ENCODE results near the gene MCEMP1.
A peak's percentile ranks its signal among the peaks of the same experiment; 100 is the strongest.

The MCEMP1 gene

DNA sequence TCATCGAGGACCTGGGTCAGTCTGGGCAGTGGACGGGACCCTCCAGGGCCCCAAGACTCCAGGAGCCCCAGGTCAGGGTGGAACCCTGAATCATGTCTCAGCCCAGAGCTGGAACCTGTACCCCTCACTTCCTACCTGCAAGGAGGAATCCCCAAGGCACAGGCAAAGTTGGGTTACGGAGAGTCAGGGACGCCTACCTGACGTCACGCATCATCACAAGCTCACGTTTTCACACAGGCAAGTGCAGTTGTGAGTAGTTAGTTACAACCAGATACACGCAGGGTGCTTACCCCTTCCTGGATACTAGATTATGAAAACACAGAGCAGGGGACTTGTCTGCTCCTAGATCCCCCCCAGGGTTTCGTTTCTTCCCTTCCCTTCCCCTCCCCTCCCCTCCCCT is 6.1 kb upstream of the MCEMP1 start:
- no peak for DNase-seq (ENCODE audit: low read depth, low spot score)

GRCh38 chr19:7672522-7672921 is 4.4 kb upstream of the MCEMP1 start:
- no peak for DNase-seq (ENCODE audit: low read depth, low spot score)

GRCh38 chr19:7674010-7675005 is 2.6 kb upstream of the MCEMP1 start:
- no peak for DNase-seq (ENCODE audit: low read depth, low spot score)

DNA sequence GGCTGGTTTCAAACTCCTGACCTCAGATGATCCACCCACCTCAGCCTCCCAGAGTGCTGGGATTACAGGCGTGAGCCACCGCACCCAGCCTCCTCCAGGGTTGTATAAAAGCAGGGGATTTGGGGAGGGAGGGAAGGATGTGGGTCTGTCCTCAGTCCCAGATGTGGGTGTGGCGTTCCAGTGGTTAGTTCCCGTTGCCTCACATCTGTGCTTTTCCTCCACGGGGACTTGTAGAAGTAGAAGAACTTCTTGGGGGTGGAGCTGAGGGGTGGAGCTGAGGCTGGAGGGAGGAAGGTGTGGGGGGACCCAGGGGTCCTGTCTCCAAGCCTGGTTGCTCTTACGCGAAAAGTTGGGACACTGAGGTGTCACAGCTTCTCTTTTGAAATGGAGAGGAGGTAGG is 514 bp upstream of the MCEMP1 start:
- DNase-seq (ENCODE audit: low read depth, low spot score) = no peak

DNA sequence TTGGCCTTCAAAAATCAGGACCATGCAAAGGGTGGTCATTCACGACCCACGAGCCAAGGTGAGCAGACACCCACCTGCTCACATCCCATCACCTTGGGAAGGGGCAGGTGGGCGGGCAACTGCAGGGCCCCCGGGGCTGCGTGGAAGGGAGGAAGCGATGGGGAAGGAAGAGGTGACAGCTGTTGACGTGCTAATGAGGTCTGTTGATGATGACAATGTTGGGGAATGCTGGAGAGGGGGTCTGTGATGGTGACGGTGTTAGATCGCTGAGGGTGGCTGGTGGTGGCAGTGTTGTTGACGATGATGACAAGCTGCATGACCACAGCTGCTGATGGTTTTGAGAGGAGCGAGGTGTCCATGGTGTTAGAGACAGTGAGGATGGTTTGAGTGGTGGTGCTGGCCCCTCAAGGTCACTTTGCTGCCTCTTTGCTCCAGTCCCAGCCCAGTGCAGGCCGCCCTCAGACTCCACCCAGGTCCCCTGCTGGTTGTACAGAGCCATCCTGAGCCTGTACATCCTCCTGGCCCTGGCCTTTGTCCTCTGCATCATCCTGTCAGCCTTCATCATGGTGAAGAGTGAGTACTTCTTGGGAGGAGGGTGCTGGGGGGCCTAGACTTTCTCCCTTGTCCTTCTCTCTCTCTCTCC is 900 bp downstream of the MCEMP1 start:
- no peak for DNase-seq (ENCODE audit: low read depth, low spot score)

GRCh38 chr19:7678971-7679751 is 2.3 kb downstream of the MCEMP1 start:
- no peak for DNase-seq (ENCODE audit: low read depth, low spot score)

- no peak for DNase-seq (ENCODE audit: low read depth, low spot score)
These were observed 3.1 kb downstream of the MCEMP1 start for GRCh38 chr19:7679771-7680605.

GRCh38 chr19:7680606-7681339 is 3.9 kb downstream of the MCEMP1 start, which contains the start of gene TRAPPC5:
TSS of gene TRAPPC5 (plus strand) at chr19:7680833. CDS start at chr19:7682254, 1,421 bp downstream.
- no peak for DNase-seq (ENCODE audit: low read depth, low spot score)

DNA sequence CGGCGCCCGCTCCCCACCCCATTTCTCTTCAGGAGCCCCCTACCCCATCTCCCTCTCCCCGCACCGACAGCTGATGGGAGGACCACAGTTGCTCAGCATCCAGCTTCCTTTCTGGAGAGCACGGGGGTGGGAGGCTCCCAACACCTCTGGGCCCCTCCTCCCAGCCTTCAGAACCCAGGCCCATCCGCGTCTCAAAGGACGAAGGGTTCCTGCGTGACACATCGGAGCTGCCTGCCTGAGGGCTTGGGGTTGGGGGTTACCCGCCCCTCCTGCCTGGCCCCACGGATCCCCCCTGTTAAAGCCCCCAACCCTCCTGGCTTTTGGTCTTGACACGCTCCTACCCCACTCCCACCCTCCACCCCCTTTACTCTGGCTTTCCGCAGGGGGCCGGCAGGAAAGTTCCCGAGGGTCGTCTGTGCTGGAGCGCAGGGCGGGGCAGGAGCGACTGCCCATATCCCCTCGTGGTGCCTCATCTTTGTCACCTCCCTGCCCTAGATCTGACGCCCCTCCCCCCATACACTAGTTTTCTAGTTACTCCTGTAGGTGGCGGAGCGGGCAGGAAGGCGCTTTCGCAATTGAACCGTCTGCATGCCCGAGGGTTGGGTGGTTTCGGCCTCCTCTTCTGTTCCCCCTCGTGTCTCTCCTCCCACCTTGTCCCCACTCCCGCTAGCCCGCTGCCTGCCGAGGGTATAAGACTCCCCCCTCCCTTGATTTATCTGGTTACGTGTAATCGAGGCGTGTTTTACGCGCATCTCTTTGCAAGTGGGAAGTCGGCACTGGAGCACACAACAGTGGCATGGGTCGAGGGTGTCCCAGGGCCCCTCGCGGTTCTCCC is 4.7 kb downstream of the MCEMP1 start:
- peak; percentile 67 for DNase-seq (ENCODE audit: low read depth, low spot score)

- no peak for DNase-seq (ENCODE audit: low read depth, low spot score)
These were observed 5.4 kb downstream of the MCEMP1 start for GRCh38 chr19:7682175-7682855.

DNA sequence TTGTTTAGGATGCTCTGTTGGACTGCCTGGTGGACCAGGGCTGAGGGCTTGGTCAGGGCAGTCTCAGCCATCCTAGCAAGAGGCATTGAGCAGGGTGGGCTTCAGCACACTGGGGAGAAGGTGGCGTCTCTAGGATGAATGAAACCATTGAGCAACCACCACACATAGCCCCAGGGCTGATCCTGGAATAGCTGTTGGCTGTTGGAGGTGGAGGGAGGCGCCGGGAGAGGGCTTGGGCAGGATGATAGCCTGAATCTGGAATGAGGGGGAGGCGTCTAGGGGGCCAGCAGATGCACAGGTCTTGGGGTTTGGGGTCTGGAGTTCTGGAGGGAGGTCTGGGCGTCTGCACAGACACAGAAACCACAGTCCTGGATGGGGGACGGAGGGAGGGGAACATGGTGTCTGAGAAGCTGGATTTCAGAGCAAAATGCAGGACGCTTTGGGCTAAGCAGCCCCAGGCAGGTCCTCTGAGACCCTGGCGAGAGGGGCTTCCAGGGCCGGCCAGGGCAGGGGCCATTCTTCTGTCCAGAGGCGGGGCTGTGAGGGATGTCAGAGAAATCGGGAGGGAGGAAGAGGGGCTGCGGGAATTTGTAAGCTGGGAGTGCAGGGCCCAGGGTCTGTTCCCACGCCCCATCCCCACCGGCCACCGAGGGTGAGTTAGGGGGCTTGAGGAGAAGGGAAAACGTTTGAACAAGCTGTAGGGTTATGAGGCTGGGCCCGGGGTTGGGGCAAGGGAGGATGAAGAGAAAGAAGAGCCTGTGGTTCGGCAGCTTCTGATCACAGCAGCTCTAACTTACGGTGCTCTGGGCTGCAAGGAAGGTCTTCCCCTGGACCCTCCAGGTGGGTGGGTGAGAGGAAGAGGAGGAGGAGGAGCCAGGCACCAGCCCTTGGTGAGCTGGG is 8.9 kb downstream of the MCEMP1 start:
- no peak for DNase-seq (ENCODE audit: low read depth, low spot score)

- DNase-seq (ENCODE audit: low read depth, low spot score) = no peak
These were observed 10.3 kb downstream of the MCEMP1 start for GRCh38 chr19:7687177-7687576.

DNA sequence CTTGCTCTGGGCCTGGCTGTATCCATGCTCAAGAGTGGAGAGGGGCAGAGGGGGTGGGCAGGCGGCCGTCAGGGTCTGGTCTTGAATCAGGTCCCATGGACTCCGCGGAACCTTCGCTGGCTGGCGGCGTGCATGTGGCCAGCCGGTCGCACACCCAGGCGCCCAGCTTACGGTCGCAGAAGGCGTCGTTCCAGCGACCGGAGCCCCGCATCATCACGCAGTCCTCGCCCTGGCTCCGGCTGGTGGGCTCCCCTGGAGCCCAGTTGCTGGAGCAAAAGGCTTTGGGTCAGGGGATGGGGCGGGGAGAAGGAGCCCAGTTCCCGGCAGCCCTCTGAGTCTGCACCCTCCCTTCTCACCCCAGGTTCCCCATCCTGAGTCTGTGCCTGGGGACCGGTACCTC is 12.3 kb downstream of the MCEMP1 start:
- no peak for DNase-seq (ENCODE audit: low read depth, low spot score)

- DNase-seq (ENCODE audit: low read depth, low spot score) = no peak
These were observed 13.9 kb downstream of the MCEMP1 start for GRCh38 chr19:7690779-7691258.

- DNase-seq (ENCODE audit: low read depth, low spot score) = no peak
These were observed 14.6 kb downstream of the MCEMP1 start for GRCh38 chr19:7691497-7691896.

DNA sequence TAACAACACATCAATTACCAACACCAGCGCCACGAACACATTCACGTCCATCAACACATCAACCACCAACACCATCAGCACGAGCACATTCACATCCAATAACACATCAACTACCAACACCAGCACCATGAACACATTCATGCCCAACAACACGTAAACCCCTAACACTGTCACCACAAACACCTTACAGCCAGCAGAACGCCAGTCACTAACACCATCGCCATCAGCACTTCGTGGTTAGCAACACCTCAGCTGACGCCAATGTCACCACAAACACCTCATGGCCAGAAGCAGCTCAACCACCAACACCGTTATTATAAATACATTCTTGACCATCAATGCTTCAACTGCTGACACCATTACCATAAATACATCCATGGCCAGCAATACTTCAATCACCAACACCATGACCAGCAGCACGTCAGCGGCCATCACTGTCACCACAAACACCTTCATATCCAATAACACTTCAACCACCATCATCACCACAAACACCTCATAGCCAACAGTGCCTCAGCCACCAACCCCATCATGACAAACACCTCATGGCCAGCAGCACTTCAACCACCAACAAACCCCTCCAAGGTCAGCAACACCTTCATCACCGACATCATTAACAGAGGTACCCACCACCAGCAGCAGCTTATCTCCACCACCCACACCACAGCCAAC is 15.7 kb downstream of the MCEMP1 start:
- DNase-seq (ENCODE audit: low read depth, low spot score) = no peak

- no peak for DNase-seq (ENCODE audit: low read depth, low spot score)
These were observed 17.6 kb downstream of the MCEMP1 start for GRCh38 chr19:7694499-7694898.

Data from iPS DF 19.7 (cell line).